Measurements from ENCODE around the gene CACNG4.

- TF ChIP-seq POLR2A (IDR thresholded peaks at IDR 0.05; ENCODE audit: low read depth) (no peak), POLR2AphosphoS5 (IDR thresholded peaks at IDR 0.05) (no peak)
- TF ChIP-seq, protein P1, sequence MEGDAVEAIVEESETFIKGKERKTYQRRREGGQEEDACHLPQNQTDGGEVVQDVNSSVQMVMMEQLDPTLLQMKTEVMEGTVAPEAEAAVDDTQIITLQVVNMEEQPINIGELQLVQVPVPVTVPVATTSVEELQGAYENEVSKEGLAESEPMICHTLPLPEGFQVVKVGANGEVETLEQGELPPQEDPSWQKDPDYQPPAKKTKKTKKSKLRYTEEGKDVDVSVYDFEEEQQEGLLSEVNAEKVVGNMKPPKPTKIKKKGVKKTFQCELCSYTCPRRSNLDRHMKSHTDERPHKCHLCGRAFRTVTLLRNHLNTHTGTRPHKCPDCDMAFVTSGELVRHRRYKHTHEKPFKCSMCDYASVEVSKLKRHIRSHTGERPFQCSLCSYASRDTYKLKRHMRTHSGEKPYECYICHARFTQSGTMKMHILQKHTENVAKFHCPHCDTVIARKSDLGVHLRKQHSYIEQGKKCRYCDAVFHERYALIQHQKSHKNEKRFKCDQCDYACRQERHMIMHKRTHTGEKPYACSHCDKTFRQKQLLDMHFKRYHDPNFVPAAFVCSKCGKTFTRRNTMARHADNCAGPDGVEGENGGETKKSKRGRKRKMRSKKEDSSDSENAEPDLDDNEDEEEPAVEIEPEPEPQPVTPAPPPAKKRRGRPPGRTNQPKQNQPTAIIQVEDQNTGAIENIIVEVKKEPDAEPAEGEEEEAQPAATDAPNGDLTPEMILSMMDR (IDR thresholded peaks at IDR 0.05): no peak
These were observed 55.8 kb downstream of the CACNG4 start for GRCh38 chr17:67020293-67020766.

Data from esophagus muscularis mucosa (tissue), 3 donors.